Fibroblast of lung (primary cell): Measurements from ENCODE around the gene NPNT. TPM values are rescaled to one million over a fixed set of nuclear protein-coding genes. Genes with fewer than 3 reads are reported as not detected.
A peak's percentile ranks its signal among the peaks of the same experiment; 100 is the strongest.
"Not testable (repeated sequence)": the region's sequence is repeated elsewhere in the genome, so short reads cannot be mapped to it uniquely, and the experiment has no call there.

Source experiments
- DNase-seq, 2 donors: peaks; one replicate each; pipeline versions ENCODE4 v3.0.0 to v3.0.0-alpha.2; 2010; ENCODE audit warnings: low read depth in 2 of 2
- H2AFZ ChIP-seq: 2 replicates; pipeline ENCODE4 v1.5.1; 2012; ENCODE audit warnings: low read length, control low read depth, inconsistent platforms
- H3K27ac ChIP-seq: 2 replicates; pipeline ENCODE4 v1.5.1; 2011; ENCODE audit warnings: low read length, control low read depth; ENCODE audit not compliant: insufficient read depth
- H3K27me3 ChIP-seq: 2 replicates; pipeline ENCODE4 v1.5.1; 2011; ENCODE audit warnings: mild to moderate bottlenecking, low read length; ENCODE audit not compliant: control insufficient read depth, insufficient read depth
- H3K36me3 ChIP-seq: 2 replicates; pipeline ENCODE4 v1.5.1; 2011; ENCODE audit warnings: low read length; ENCODE audit not compliant: control insufficient read depth, insufficient read depth
- H3K4me1 ChIP-seq: 2 replicates; pipeline ENCODE4 v1.5.1; 2011; ENCODE audit warnings: low read length; ENCODE audit not compliant: control insufficient read depth, insufficient read depth; ENCODE audit errors: extremely low read depth
- H3K4me2 ChIP-seq: 2 replicates; pipeline ENCODE4 v1.5.1; 2011; ENCODE audit warnings: low read length, control low read depth; ENCODE audit not compliant: insufficient read depth; ENCODE audit errors: extremely low read depth
- H3K4me3 ChIP-seq, 4 experiments: fragments of 200-600 bp in 1 of 4; sonication (generic) in 1 of 4; replicated peaks in 1 of 4; 2 replicates each; pipeline ENCODE4 v1.5.1; 2011 to 2016; ENCODE audit warnings: low read length in 4 of 4, low read depth in 3 of 4, mild to moderate bottlenecking in 3 of 4, control low read depth in 2 of 4, inconsistent platforms in 1 of 4, mixed read lengths in 1 of 4; ENCODE audit not compliant: insufficient read depth in 1 of 4; ENCODE audit errors: control extremely low read depth in 1 of 4
- H3K79me2 ChIP-seq: 2 replicates; pipeline ENCODE4 v1.5.1; 2012; ENCODE audit warnings: mild to moderate bottlenecking, low read length, inconsistent platforms; ENCODE audit not compliant: control insufficient read depth, insufficient read depth
- H3K9ac ChIP-seq: 2 replicates; pipeline ENCODE4 v1.5.1; 2011; ENCODE audit warnings: mild to moderate bottlenecking, low read length, control low read depth; ENCODE audit not compliant: insufficient read depth
- H3K9me3 ChIP-seq: 2 replicates; pipeline ENCODE4 v1.5.1; 2012; ENCODE audit warnings: low read depth, low read length; ENCODE audit not compliant: control insufficient read depth, insufficient read depth
- H4K20me1 ChIP-seq: 2 replicates; pipeline ENCODE4 v1.5.1; 2011; ENCODE audit warnings: low read length; ENCODE audit not compliant: control insufficient read depth, insufficient read depth; ENCODE audit errors: extremely low read depth
- CTCF ChIP-seq, 2 donors: IDR thresholded peaks in 1 of 2; conservative IDR thresholded peaks in 1 of 2; 1 replicate in 1 of 2; 2 replicates in 1 of 2; pipeline ENCODE4 v1.5.1; 2011 to 2012; ENCODE audit warnings: low read length in 2 of 2, control low read depth in 1 of 2, inconsistent platforms in 1 of 2, low read depth in 1 of 2, mild to moderate bottlenecking in 1 of 2
- EZH2 ChIP-seq: IDR thresholded peaks from 2 replicates; pipeline ENCODE4 v1.5.1; 2012; ENCODE audit warnings: low read length, control low read depth, mild to moderate bottlenecking; ENCODE audit errors: missing control alignments
- polyA minus RNA-seq: library from RNA; depleted of rRNA, polyadenylated mRNA; stranded (reverse); fragments of >200 nt; gene quantifications from 2 replicates; pipeline ENCODE4 v1.2.3, GENCODE V29; 2011; ENCODE audit warnings: low replicate concordance
- polyA plus RNA-seq, 2 donors: library from polyadenylated mRNA; depleted of rRNA in 1 of 2; stranded (reverse) in 1 of 2; unstranded in 1 of 2; fragments of >200 nt; gene quantifications; 2 replicates each; pipeline ENCODE4 v1.2.1, GENCODE V29; 2011 to 2012; ENCODE audit warnings: missing spikeins in 1 of 2
- total RNA-seq: library from RNA; depleted of rRNA; stranded (reverse); fragments of >200 nt; gene quantifications from 2 replicates; pipeline ENCODE4 v1.2.1, GENCODE V29; 2014

The NPNT gene
- total RNA-seq (5.9 and 20.3 TPM in 2 replicates), polyA plus RNA-seq (0.02 and 0.07 TPM in 2 replicates), polyA minus RNA-seq (not detected in 2 replicates)
- polyA plus RNA-seq (2012) = 0.10 TPM in 1 of 2 replicates, not detected in the other

DNA sequence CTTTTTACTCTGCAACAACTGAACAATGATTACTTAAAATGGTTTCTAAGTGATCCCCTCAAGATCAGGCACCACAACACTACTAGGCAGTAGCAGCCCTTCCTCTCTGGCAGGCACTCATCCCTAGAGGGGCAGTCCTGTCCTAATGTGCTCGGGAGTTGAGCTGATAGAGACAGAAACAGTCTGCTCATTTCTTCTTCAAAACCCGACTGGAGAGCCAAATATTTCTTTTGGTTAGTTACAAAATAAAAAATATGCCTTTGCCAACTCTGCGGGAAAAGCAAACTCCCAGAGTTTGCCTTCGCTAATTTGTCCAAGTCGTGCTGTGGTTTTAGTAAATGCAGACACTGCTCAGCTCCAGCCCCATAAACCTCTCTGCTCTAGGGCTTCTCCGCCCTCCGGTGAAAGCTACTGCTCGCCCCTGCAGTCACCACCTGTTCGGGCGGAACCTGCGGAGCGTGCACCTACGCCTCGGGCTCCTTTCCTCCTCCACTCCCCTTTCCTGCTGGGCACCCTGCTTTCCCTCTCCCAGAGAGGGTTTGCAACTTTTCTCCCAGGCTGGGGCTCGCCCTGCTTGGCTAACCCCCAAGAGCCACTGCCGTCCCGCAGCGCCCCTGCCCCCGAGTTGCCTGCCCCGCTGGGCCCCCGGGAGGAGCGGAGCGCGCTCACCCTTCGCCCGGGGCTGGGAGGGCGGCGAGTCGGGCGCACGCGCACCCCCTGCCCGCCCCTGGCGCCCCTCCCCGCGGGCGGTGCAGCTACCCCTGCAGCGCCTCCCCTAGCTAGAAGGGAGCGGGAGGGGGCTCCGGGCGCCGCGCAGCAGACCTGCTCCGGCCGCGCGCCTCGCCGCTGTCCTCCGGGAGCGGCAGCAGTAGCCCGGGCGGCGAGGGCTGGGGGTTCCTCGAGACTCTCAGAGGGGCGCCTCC lies at the start of gene NPNT:
NPNT (plus strand) TSS at position 812 of the 923 bp plus-strand sequence. CDS start 182 bp downstream, outside the sequence.
- Histone ChIP-seq H3K4me3 (peak within 1 kb of the TSS in 2 of 4 experiments; percentile 49), H3K36me3 (no peaks in the 10 kb centered on the region), H3K4me1 (no peaks in the 10 kb centered on the region), H2AFZ (no peak within 1 kb of the TSS), H4K20me1 (no peaks in the 10 kb centered on the region), H3K9ac (no peak within 1 kb of the TSS), H3K9me3 (no peaks in the 10 kb centered on the region), H3K4me2 (peak within 1 kb of the TSS; percentile 48), H3K27me3 (peaks cover 40% of the 10 kb centered on the region), H3K27ac (no peak within 1 kb of the TSS), H3K79me2 (no peaks in the 10 kb centered on the region)
- peak; percentile 30 to 50 for DNase-seq
- TF ChIP-seq EZH2 (peak; percentile 87), CTCF (conservative IDR thresholded peaks at IDR 0.05 in 1 of 2, IDR thresholded peaks at IDR 0.05 in 1 of 2; ENCODE audit: low read depth in 1 of 2, low read length in 2 of 2) (no peak)

DNA sequence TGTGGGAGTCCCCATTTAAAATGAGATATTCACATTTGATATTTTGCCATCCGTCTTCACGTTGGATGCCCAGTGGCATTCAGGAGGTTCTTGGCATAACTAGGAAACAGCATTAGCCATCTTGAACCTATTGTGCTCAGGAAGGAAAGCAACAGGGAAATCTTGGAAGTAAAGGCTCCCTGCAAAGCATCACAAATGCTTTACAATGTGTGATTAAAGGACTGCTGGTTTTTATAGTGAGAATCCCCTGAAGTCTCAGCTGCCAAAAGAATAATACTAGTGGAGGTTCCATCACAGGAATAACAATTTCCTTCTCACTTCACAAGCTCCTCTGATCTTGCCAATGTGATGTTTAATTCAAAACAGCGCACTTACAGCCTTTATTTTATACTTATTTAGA lies 49.7 kb upstream of the NPNT start:
- no peak overlapping the region for H3K9ac ChIP-seq
- H3K36me3 ChIP-seq = no peaks in the 10 kb centered on the region
- H2AFZ ChIP-seq = peak overlapping the region; percentile 31
- no peak overlapping the region for H3K27ac ChIP-seq
- no peaks in the 10 kb centered on the region for H3K27me3 ChIP-seq
- TF ChIP-seq EZH2 = no peak
- TF ChIP-seq CTCF (conservative IDR thresholded peaks at IDR 0.05 in 1 of 2, IDR thresholded peaks at IDR 0.05 in 1 of 2; ENCODE audit: low read depth in 1 of 2, low read length in 2 of 2) = no peak
- H3K9me3 ChIP-seq = no peaks in the 10 kb centered on the region
- H3K4me2 ChIP-seq = no peak overlapping the region
- H3K79me2 ChIP-seq = no peaks in the 10 kb centered on the region
- H3K4me1 ChIP-seq = no peaks in the 10 kb centered on the region
- no peak overlapping the region for H3K4me3 ChIP-seq
- no peaks in the 10 kb centered on the region for H4K20me1 ChIP-seq
- DNase-seq = no peak

GRCh38 chr4:105848359-105848758 lies 46.9 kb upstream of the NPNT start:
- not testable (repeated sequence) for H3K9me3 ChIP-seq, H3K79me2 ChIP-seq, H3K27ac ChIP-seq, DNase-seq, H2AFZ ChIP-seq, H3K4me1 ChIP-seq, H3K27me3 ChIP-seq, H4K20me1 ChIP-seq, H3K4me3 ChIP-seq, H3K4me2 ChIP-seq, H3K36me3 ChIP-seq, H3K9ac ChIP-seq
